Left ventricle myocardium inferior (tissue), 1 donor: ENCODE measurements around the gene SCPEP1. TPM values are rescaled to one million over a fixed set of nuclear protein-coding genes. Genes with fewer than 3 reads are reported as not detected.
"Not testable (repeated sequence)": the region's sequence is repeated elsewhere in the genome, so short reads cannot be mapped to it uniquely, and the experiment has no call there.

ENCODE experiments used
- DNase-seq: peaks from one replicate; pipeline ENCODE4 v3.0.0-alpha.2; 2020
- H3K27ac ChIP-seq: fragments of 200-600 bp; replicated peaks from 2 replicates; pipeline ENCODE4 v1.8.0; 2021
- H3K27me3 ChIP-seq: fragments of 200-600 bp; 2 replicates; pipeline ENCODE4 v1.8.0; 2021; ENCODE audit warnings: low read depth
- H3K36me3 ChIP-seq: fragments of 200-600 bp; 2 replicates; pipeline ENCODE4 v1.8.0; 2021
- H3K4me1 ChIP-seq: fragments of 200-600 bp; 2 replicates; pipeline ENCODE4 v1.8.0; 2021
- H3K4me3 ChIP-seq: fragments of 200-600 bp; 2 replicates; pipeline ENCODE4 v1.8.0; 2021; ENCODE audit warnings: mild to moderate bottlenecking, moderate library complexity
- H3K9me3 ChIP-seq: fragments of 200-600 bp; replicated peaks from 2 replicates; pipeline ENCODE4 v1.8.0; 2021
- CTCF ChIP-seq: fragments of 200-600 bp; IDR thresholded peaks from 2 replicates; pipeline ENCODE4 v1.8.0; 2021; ENCODE audit warnings: antibody characterized with exemption, mild to moderate bottlenecking, borderline replicate concordance
- intact Hi-C: fragments of 100-400 bp; cut with micrococcal nuclease; formaldehyde crosslinking; loops from one replicate; pipeline ENCODE4 v1.11.0; 2022
- total RNA-seq: library from RNA; stranded (reverse); fragmentation: NEBNext Ultra II Directional; extraction: Animal tissue kit (Norgen Biotek cat#: 25700); gene quantifications from one replicate; pipeline ENCODE4 v1.2.1, GENCODE V29; 2021
- donor health status: DM: no; HTN: yes; CAD: no; lungs with severe emphysema.

The SCPEP1 gene
- total RNA-seq, 1 donor from 2014 or later, result 70.2 TPM

GRCh38 chr17:56949595-56949994, 28.3 kb upstream of the SCPEP1 start:
- DNase-seq, result no peak
- no peak overlapping the region for H3K27ac ChIP-seq
- no peak for TF ChIP-seq CTCF
- H3K9me3 ChIP-seq, result no peaks in the 10 kb centered on the region
- peaks cover 5% of the 10 kb centered on the region for H3K4me1 ChIP-seq
- peaks cover 53% of the 10 kb centered on the region for H3K36me3 ChIP-seq
- H3K4me3 ChIP-seq, result no peak overlapping the region
- intact Hi-C loops, result no loop called here
- H3K27me3 ChIP-seq, result no peaks in the 10 kb centered on the region

GRCh38 chr17:56956992-56957391, 20.9 kb upstream of the SCPEP1 start:
- peaks cover 25% of the 10 kb centered on the region for H3K4me1 ChIP-seq
- H3K27ac ChIP-seq, result no peak overlapping the region
- no peaks in the 10 kb centered on the region for H3K27me3 ChIP-seq
- H3K4me3 ChIP-seq, result no peak overlapping the region
- intact Hi-C loops, result no loop called here
- DNase-seq, result no peak
- no peaks in the 10 kb centered on the region for H3K9me3 ChIP-seq
- no peaks in the 10 kb centered on the region for H3K36me3 ChIP-seq
- TF ChIP-seq CTCF, result no peak

GRCh38 chr17:56960596-56961538, 17.1 kb upstream of the SCPEP1 start, which contains the start of gene COIL:
Gene COIL, minus strand, starts transcription at chr17:56961050. Its CDS starts 31 bp downstream, at chr17:56961019.
- H3K27me3 ChIP-seq, result no peaks in the 10 kb centered on the region
- H3K4me1 ChIP-seq, result peaks cover 25% of the 10 kb centered on the region
- no peaks in the 10 kb centered on the region for H3K9me3 ChIP-seq
- DNase-seq, result peak; percentile 91
- H3K36me3 ChIP-seq, result no peaks in the 10 kb centered on the region
- peak; percentile 100 for TF ChIP-seq CTCF
- intact Hi-C loops, result no loop called here
- peak within 1 kb of the TSS; percentile 90 for H3K4me3 ChIP-seq
- peak within 1 kb of the TSS; percentile 90 for H3K27ac ChIP-seq

GRCh38 chr17:56965241-56965640, 12.7 kb upstream of the SCPEP1 start:
- H3K36me3 ChIP-seq, result not testable (repeated sequence)

GRCh38 chr17:56965681-56966080, 12.2 kb upstream of the SCPEP1 start:
- H3K27ac ChIP-seq, H3K27me3 ChIP-seq, H3K9me3 ChIP-seq, H3K4me1 ChIP-seq, H3K4me3 ChIP-seq, H3K36me3 ChIP-seq, DNase-seq, intact Hi-C loops: not testable (repeated sequence)

More at GRCh38 chr17:56965241-56965640, 12.7 kb upstream of the SCPEP1 start:
- H3K9me3 ChIP-seq, intact Hi-C loops, DNase-seq, H3K4me3 ChIP-seq, H3K27ac ChIP-seq, H3K4me1 ChIP-seq, H3K27me3 ChIP-seq: not testable (repeated sequence)

GRCh38 chr17:56966338-56966737, 11.6 kb upstream of the SCPEP1 start:
- DNase-seq, result no peak
- TF ChIP-seq CTCF, result no peak
- Histone ChIP-seq H3K27ac (no peak overlapping the region), H3K9me3 (no peaks in the 10 kb centered on the region), H3K4me3 (no peak overlapping the region), H3K4me1 (no peaks in the 10 kb centered on the region), H3K27me3 (no peaks in the 10 kb centered on the region), H3K36me3 (no peaks in the 10 kb centered on the region)
- intact Hi-C loops, result no loop called here
